ENCODE data around the gene SLC39A2.

Gene SLC39A2

DNA sequence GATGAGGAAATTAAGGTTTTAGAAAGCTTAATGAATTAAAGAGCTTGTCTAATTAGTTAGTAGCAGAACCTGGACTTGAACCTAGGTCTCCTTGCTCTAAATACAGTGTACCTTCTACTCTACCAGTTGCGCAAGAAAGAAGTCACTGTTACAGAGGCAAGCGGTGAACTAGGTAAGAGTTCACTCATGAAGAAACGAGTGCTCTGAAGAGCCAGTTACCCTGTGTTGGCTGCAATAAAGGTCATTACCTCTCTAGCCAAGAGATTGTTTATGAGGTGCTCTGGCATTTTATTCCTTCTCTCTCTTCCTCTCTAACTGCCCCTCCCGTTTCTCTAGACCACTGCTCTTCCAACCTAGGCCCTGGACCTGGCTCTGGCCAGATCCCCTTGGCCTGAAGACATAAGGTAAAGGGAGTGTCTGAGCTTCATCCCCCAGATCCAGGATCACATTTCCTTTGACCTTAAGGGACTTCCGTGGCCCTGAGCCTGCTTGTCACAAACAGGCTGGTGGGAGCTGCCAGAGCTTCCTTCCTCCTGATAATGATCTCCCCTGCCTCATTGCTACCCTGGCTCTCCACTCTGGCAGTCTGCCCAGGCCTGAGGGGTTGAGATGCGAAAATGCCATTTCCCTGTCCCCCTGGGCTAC, 45.0 kb downstream of the SLC39A2 start:
- no peak for DNase-seq (ENCODE audit: low read depth in 2 of 2)

DNA sequence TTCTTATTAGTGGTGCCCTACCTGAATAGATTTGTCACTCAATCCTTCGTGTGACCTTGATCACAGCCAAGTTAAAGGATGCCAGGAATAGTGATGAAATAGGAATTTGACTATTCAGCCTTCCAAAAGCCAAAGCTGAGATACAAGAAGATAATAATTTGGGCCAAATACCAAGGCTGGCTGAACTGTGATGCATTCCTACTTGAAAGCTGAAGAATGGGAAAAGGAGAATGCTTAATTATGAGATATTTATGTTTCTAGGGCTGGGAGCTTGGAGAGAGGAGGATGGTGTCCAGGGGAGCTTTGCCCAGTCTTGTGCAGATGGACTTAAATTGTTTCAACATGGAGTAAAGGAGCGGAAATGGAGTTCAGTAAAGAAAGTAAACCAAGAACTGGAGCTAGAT, 48.3 kb downstream of the SLC39A2 start:
- no peak for DNase-seq (ENCODE audit: low read depth in 2 of 2)

DNA sequence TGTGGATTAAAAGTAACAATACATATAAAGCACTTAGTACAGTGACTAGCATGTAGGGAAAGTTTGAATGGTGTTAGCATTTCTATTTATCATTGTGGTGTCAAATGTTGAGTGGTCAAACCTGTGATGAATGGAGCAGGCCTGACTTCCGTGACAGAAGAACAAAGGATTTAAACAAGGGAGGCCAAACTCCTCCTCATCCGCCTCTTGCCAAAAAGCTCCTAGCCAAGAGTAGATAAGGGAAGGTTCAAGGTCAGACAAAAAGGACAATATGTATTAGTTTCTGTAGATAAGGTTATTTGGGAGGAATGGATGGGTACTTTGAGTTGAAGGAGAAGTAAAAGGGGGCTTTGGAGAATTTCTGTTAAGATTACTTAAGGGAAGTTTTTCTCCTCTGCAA, 49.5 kb downstream of the SLC39A2 start:
- no peak for DNase-seq (ENCODE audit: low read depth in 2 of 2)

DNA sequence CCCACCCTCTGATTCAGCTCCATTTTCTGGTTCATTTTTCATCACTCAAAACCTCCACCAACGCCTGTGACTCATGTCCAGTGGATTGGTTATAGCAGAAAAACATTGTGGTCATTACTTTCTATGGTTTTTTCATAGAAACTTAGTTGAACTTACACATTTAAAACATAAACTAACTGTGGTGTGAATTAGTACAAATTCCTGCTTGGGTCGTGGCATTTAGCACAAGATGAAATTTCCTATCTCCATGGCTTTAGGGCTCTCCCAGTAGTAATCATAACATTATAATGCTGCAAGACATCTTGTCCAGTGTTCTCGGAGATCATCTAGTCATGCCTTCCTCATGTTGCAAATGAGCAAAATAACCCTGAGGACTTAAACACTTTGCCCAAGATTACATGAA, 50.2 kb downstream of the SLC39A2 start:
- DNase-seq (ENCODE audit: low read depth in 2 of 2) = no peak

DNA sequence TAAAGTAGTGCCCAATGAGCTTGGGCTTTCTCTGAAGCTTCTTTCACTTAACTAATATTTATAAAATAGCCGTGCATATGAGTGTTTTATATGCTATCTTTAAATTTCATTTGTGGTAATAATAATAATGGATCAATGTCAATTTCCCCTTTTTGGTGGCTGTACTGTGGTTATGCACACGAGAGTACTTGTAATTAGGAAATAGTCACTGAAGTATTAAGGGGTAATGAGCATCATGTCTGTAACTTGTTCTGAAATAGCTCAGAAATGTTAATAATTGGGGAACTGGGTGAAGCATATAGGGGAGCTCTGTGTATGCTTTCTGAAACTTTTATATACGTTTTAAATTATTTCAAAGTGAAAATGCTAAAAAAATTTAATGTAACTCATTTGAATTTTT, 51.5 kb downstream of the SLC39A2 start:
- DNase-seq (ENCODE audit: low read depth in 2 of 2) = no peak
